Caco-2 (cell line): ENCODE results near the gene TP53TG5. TPM values are rescaled to one million over a fixed set of nuclear protein-coding genes. Genes with fewer than 3 reads are reported as not detected.
A peak's percentile ranks its signal among the peaks of the same experiment; 100 is the strongest.

Experiments used
- BruUV-seq: library from RNA; stranded (reverse); fragments of 400-500 nt; replicated peaks from 2 replicates; lab custom pipeline; 2021; lab: Mats Ljungman, UMichigan
- CTCF ChIA-PET: fragments of 300-600 bp; sonication (Branson Sonifier 250); formaldehyde crosslinking; loops from one replicate; lab custom pipeline; 2022; ENCODE audit warnings: antibody characterized with exemption; lab: Charles Lee
- POLR2A ChIA-PET: fragments of 300-600 bp; sonication (Branson Sonifier 250); formaldehyde crosslinking; loops from one replicate; lab custom pipeline; 2022; ENCODE audit warnings: antibody characterized with exemption; lab: Charles Lee
- DNase-seq, 2 experiments: peaks; one replicate each; pipeline versions ENCODE4 v3.0.0 to v3.0.0-alpha.2; 2020 to 2022
- H3K27me3 ChIP-seq: replicated peaks from 2 replicates; pipeline ENCODE4 v1.6.0; 2011; ENCODE audit warnings: low read length; ENCODE audit not compliant: control insufficient read depth, insufficient read depth
- H3K36me3 ChIP-seq: 2 replicates; pipeline ENCODE4 v1.5.1; 2011; ENCODE audit warnings: low read length; ENCODE audit not compliant: control insufficient read depth, insufficient read depth
- H3K4me1 ChIP-seq: fragments of 250-450 bp; sonication (Bioruptor Pico); 2 replicates; pipeline ENCODE4 v1.5.1; 2020; ENCODE audit warnings: mild to moderate bottlenecking
- H3K4me3 ChIP-seq: 2 replicates; pipeline ENCODE4 v1.5.1; 2011; ENCODE audit warnings: low read depth, mild to moderate bottlenecking, control low read depth, low read length
- H3K9me3 ChIP-seq: fragments of 250-450 bp; sonication (Bioruptor Pico); 2 replicates; pipeline ENCODE4 v1.5.1; 2020; ENCODE audit warnings: mild to moderate bottlenecking, moderate library complexity
- H3K27ac Mint-ChIP-seq: one replicate; pipeline ENCODE4 v1.8.0; 2022; ENCODE audit warnings: mixed read lengths; ENCODE audit not compliant: unreplicated experiment
- H3K27me3 Mint-ChIP-seq: one replicate; pipeline ENCODE4 v1.8.0; 2022; ENCODE audit warnings: mixed read lengths; ENCODE audit not compliant: insufficient read depth, unreplicated experiment
- H3K36me3 Mint-ChIP-seq: one replicate; pipeline ENCODE4 v1.8.0; 2022; ENCODE audit warnings: mild to moderate bottlenecking, mixed read lengths; ENCODE audit not compliant: insufficient read depth, unreplicated experiment
- H3K4me1 Mint-ChIP-seq: one replicate; pipeline ENCODE4 v1.8.0; 2022; ENCODE audit warnings: low read depth, mixed read lengths; ENCODE audit not compliant: unreplicated experiment
- H3K4me3 Mint-ChIP-seq: one replicate; pipeline ENCODE4 v1.8.0; 2022; ENCODE audit warnings: mild to moderate bottlenecking, moderate library complexity, mixed read lengths; ENCODE audit not compliant: unreplicated experiment
- H3K9me3 Mint-ChIP-seq: one replicate; pipeline ENCODE4 v1.8.0; 2022; ENCODE audit warnings: mixed read lengths; ENCODE audit not compliant: unreplicated experiment
- intact Hi-C: fragments of 100-400 bp; cut with micrococcal nuclease; formaldehyde crosslinking; loops from one replicate; pipeline ENCODE4 v1.10.0; 2022; ENCODE audit not compliant: unreplicated experiment
- total RNA-seq: library from RNA; stranded (reverse); gene quantifications from 2 replicates; pipeline ENCODE4 v1.2.3, GENCODE V29; 2022
- TF ChIP-seq, protein P1 (sequence below), 2 experiments: fragments of 200-600 bp in 1 of 2; IDR thresholded peaks; 1 replicate in 1 of 2; 2 replicates in 1 of 2; pipeline versions ENCODE4 v1.5.1 to v1.8.0; 2011 to 2022; ENCODE audit warnings: antibody characterized with exemption in 1 of 2, control low read depth in 1 of 2, inconsistent platforms in 1 of 2, low read depth in 1 of 2, low read length in 1 of 2, mild to moderate bottlenecking in 1 of 2, moderate library complexity in 1 of 2; ENCODE audit not compliant: insufficient read depth in 1 of 2, severe bottlenecking in 1 of 2, unreplicated experiment in 1 of 2

Gene TP53TG5
- total RNA-seq, 1 experiment from 2014 or later, result not detected

GRCh38 chr20:45363611-45364492 lies 14.3 kb downstream of the TP53TG5 start:
- TF ChIP-seq, protein P1, sequence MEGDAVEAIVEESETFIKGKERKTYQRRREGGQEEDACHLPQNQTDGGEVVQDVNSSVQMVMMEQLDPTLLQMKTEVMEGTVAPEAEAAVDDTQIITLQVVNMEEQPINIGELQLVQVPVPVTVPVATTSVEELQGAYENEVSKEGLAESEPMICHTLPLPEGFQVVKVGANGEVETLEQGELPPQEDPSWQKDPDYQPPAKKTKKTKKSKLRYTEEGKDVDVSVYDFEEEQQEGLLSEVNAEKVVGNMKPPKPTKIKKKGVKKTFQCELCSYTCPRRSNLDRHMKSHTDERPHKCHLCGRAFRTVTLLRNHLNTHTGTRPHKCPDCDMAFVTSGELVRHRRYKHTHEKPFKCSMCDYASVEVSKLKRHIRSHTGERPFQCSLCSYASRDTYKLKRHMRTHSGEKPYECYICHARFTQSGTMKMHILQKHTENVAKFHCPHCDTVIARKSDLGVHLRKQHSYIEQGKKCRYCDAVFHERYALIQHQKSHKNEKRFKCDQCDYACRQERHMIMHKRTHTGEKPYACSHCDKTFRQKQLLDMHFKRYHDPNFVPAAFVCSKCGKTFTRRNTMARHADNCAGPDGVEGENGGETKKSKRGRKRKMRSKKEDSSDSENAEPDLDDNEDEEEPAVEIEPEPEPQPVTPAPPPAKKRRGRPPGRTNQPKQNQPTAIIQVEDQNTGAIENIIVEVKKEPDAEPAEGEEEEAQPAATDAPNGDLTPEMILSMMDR (IDR thresholded peaks at IDR 0.05; ENCODE audit: insufficient read depth in 1 of 2, low read depth in 1 of 2, low read length in 1 of 2, severe bottlenecking in 1 of 2, unreplicated experiment in 1 of 2), result no peak
- peak in 1 of 2 experiments; percentile 34 for DNase-seq
- Mint-ChIP-seq H3K36me3 (peaks cover 42% of the 10 kb centered on the region), H3K4me3 (peak overlapping the region; percentile 87), H3K27ac (peak overlapping the region; percentile 91), H3K27me3 (no peaks in the 10 kb centered on the region), H3K4me1 (peaks cover 37% of the 10 kb centered on the region), H3K9me3 (no peaks in the 10 kb centered on the region)
- peaks cover 4% of the 10 kb centered on the region for H3K36me3 ChIP-seq
- H3K4me3 ChIP-seq, result peak overlapping the region; percentile 93
- H3K27me3 ChIP-seq, result no peaks in the 10 kb centered on the region
- H3K4me1 ChIP-seq, result peaks cover 38% of the 10 kb centered on the region
- CTCF ChIA-PET, result interaction anchor here (0.6 to 8.0 kb wide), 31 partner anchors 7 to 578 kb away, joined by 3 to 134 read pairs (median 7); partner anchors contain the start of genes PIGT and SDC4
- POLR2A ChIA-PET, result interaction anchor here (0.5 to 10.3 kb wide), 14 partner anchors 9 to 508 kb away, joined by 3 to 229 read pairs (median 3); partner anchors contain the start of genes PIGT and SDC4
- intact Hi-C loops, result loop anchor here (1.0 kb wide), 5 partner anchors 21 to 407 kb away; partner anchors contain the start of gene PIGT
- H3K9me3 ChIP-seq, result no peaks in the 10 kb centered on the region
- TSS peak; percentile 30 for BruUV-seq

DNA sequence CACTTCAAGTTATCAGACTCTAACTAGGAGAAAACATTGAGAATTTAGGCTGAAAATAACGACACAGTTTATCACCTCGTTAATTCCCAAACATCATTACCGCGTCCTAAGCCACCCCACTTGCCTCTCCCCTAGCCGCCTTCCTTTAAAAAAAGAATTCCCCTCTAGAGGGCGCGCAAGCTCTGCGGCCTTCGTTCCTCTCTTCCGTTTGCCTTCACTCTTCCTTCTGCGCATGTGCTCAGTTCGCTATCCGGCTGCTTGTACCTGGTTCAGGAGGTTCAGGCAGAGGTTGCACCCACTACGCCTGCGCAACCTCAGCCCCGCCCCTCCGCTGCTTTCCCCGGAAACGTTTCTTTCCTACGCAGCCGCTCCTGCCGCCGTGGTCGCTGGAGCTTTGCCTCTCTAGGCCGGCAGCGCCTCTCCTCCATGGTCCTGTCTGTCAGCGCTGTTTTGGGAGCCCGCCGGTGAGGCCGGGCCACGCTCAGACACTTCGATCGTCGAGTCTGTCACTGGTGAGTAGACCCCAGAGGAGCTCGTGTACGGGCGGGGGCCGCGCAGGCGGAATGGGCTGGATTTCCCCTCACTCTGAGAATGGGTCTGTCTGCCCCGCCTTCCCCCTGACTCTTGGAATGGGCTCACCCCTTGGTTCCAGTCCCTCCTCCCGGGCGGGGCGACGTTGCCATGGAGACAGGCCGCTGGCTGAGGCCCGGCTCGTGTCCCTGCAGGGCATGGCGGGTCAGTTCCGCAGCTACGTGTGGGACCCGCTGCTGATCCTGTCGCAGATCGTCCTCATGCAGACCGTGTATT lies 15.1 kb downstream of the TP53TG5 start, which contains the start of gene SYS1:
SYS1 (plus strand) TSS at position 353 of the 807 bp plus-strand sequence; CDS start at position 729, 376 bp downstream.
- peaks cover 46% of the 10 kb centered on the region for H3K4me1 Mint-ChIP-seq
- H3K4me3 Mint-ChIP-seq, result peak within 1 kb of the TSS; percentile 87
- BruUV-seq, result no TSS peak
- TF ChIP-seq, protein P1 (IDR thresholded peaks at IDR 0.05; ENCODE audit: insufficient read depth in 1 of 2, low read depth in 1 of 2, low read length in 1 of 2, severe bottlenecking in 1 of 2, unreplicated experiment in 1 of 2), result peak; percentile 98
- POLR2A ChIA-PET, result interaction anchor here (0.5 to 10.3 kb wide), 22 partner anchors 8 to 572 kb away, joined by 3 to 229 read pairs (median 4); partner anchors contain the start of genes PIGT and SDC4
- H3K27me3 ChIP-seq, result no peaks in the 10 kb centered on the region
- DNase-seq, result peak; percentile 100
- H3K9me3 Mint-ChIP-seq, result no peaks in the 10 kb centered on the region
- intact Hi-C loops, result loop anchor here (1.0 kb wide), 5 partner anchors 20 to 408 kb away; partner anchors contain the start of gene PIGT
- H3K4me1 ChIP-seq, result peaks cover 46% of the 10 kb centered on the region
- CTCF ChIA-PET, result interaction anchor here (0.6 to 8.0 kb wide), 40 partner anchors 8 to 578 kb away, joined by 3 to 134 read pairs (median 4); partner anchors contain the start of genes PCIF1, PIGT, SDC4 and WFDC10A
- H3K36me3 Mint-ChIP-seq, result peaks cover 35% of the 10 kb centered on the region
- H3K36me3 ChIP-seq, result peaks cover 4% of the 10 kb centered on the region
- peak within 1 kb of the TSS; percentile 93 for H3K4me3 ChIP-seq
- no peaks in the 10 kb centered on the region for H3K9me3 ChIP-seq
- H3K27me3 Mint-ChIP-seq, result no peaks in the 10 kb centered on the region
- peak within 1 kb of the TSS; percentile 91 for H3K27ac Mint-ChIP-seq
